SH-SY5Y (cell line): ENCODE data around the gene SCGB3A1.

Source experiments
- GATA2 ChIP-seq: IDR thresholded peaks from 2 replicates; pipeline ENCODE4 v1.6.1; 2011; ENCODE audit warnings: mild to moderate bottlenecking, low read depth, low read length
- GATA3 ChIP-seq: IDR thresholded peaks from 2 replicates; pipeline ENCODE4 v1.6.1; 2011; ENCODE audit warnings: low read depth, mild to moderate bottlenecking, low read length, moderate library complexity

DNA sequence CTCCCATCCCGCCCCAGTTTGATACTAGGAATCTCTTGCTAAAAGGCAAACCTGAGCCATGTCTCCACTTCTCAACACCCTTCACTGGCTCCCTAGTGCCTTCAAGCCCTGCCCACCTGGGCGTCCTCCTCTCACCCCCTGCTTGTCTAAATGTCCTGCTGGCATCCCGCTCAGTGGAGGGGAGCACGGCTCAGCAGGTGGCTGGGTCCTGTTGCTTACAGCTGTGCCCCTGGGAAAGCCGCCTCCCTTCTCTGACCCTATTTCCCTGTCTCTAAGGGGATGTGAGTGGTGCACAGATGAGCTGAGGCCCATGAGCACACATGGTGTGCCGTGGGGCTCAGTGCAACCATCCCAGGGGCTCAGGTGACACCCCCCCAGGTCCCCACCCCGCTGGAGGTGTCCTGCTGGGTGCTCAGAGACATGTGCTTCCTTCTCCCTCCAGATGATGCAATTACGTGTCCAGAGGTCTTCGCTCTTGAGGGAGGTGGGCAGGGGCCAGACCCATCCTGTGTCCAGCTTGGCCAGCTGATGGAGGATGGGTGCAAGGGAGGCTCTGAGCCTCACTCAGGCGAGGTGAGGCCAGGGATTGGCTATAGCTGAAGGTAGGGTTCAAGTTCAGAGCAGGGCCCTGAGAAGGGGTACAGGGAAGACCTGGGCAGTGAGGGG is 34.0 kb upstream of the SCGB3A1 start:
- TF ChIP-seq GATA2 (no peak), GATA3 (no peak)
